Pulmonary artery endothelial cell (primary cell): ENCODE data around the gene COL4A4. TPM values are rescaled to one million over a fixed set of nuclear protein-coding genes. Genes with fewer than 3 reads are reported as not detected.
"Not testable (repeated sequence)": the region's sequence is repeated elsewhere in the genome, so short reads cannot be mapped to it uniquely, and the experiment has no call there.

Experiments
- DNase-seq: peaks from one replicate; pipeline ENCODE4 v3.0.0-alpha.2; 2011; ENCODE audit warnings: low read depth, low spot score
- total RNA-seq: library from RNA; depleted of rRNA; stranded (reverse); fragments of >200 nt; gene quantifications from 2 replicates; pipeline ENCODE4 v1.2.3, GENCODE V29; 2014

COL4A4 gene
- total RNA-seq = 0.18 and 0.99 TPM in 2 replicates

DNA sequence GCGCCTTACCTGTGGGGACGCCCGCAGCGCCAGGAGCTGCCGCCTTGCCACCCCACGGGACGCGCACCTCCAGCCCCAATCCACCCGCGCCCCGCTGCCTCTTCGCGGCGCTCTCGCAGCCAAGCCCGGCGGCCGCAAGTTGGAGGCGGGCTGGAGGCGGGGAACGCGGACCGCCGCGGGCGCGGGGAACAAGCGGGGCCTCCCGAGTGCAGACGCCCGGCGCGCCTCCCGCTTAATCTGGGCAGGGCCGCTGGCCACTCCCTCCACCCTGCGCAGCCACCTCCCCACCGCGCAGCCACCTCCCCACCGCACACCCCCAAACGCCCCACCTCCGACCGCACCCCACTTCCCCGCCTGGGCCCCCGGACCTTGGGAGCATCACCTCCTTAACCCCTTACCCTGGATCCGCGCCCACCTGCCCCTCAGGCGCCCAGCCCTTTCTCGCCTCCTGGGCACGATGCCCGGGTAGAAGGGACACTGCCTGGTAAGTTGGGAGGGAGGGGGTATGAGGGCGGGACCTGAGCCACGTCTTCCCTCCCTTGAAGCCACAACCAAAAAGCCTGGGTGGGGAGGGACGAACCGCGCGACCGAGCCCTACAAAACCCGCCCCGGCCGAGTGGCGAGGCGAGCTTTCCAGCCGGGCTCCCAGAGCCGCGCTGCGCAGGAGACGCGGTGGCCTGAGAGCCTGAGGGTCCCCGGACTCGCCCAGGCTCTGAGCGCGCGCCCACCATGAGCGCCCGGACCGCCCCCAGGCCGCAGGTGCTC, at the start of gene COL4A4, which contains the start of gene COL4A3:
TSS of gene COL4A4 (minus strand) at position 208 of the 765 bp plus-strand sequence. CDS start 16,722 bp downstream, outside the sequence.
TSS of gene COL4A3 (plus strand) at position 627 of the 765 bp plus-strand sequence. CDS start at position 730, 103 bp downstream.
- DNase-seq = no peak

GRCh38 chr2:227207573-227207972, 43.6 kb upstream of the COL4A4 start:
- DNase-seq = no peak

GRCh38 chr2:227206406-227206805, 42.4 kb upstream of the COL4A4 start:
- DNase-seq = no peak

DNA sequence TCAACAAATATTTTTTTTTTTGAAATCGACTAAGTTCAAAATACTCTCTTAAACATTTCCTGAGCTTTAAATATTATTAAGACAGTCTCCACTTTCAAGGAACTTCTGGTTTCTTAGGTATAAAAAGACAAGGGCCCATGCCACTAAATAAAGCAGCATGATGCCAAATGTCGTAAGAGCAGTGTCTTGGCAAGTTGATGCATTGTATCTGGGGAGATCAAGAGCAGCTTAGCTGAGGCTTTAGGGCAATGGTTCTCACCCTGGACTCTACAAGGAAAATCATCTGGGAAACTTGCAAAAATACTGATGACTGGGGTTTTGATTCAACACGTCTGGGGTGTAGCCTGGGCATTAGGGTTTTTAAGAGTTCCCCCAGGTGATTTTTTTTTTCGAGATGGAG, 41.7 kb upstream of the COL4A4 start:
- DNase-seq = no peak

DNA sequence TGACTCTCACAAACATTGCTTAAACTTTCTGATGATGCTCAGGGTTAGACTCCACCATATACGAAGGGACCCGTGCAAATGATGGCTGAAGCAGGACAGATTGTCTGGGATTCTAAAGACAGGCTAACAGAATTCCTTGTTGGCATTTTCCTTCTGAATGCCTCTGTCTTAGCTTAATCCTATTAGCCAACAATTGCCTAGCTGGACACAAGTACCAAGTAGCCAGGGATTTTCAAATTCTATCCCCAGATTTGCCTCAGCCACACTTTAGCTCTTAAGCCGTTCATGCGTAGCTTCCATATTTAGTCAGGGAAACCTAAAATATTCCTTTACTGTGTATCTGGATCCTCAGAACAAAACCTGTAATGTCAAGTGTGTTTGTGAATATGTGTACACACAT, 40.4 kb upstream of the COL4A4 start:
- no peak for DNase-seq

GRCh38 chr2:227201771-227202170, 37.8 kb upstream of the COL4A4 start:
- no peak for DNase-seq

DNA sequence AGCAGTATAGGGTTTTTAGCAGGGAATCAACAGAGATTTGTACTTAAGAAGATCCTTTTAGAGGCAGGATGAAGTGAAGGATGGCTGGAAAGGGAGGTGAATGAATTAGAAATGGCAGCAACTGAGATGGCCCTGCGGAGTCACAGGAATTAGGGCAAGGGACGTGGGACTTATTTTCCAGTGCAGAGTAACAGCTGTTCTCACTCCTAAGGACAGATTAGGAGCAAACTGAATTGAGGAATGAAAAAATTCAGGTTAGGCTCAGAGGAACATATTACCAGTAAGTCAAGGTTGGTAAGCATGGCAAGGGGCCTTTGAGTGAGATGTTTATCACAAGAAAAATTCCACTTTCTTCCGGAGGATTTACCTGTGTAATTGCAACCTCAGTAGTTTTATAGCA, 34.9 kb upstream of the COL4A4 start:
- no peak for DNase-seq

DNA sequence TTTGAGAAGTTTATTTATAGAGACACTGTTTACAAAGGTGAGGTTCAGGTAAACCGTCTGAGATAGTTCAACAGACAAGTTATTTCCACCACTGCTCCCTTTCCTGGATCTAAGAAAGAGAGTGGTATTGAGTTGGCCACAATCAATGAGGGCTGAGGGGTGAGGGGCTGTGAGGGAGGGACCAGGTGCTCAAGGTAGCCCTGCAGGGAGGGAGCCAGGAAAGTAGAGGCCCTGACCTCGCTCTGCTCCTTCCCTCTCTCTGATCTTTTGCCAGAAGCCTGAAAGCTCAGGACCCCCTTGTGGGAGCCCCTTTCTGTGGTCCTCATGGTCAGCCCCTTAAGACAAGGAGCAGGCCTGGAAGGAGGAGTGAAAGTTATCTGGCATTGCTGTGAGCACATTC, 30.2 kb upstream of the COL4A4 start:
- DNase-seq = no peak

DNA sequence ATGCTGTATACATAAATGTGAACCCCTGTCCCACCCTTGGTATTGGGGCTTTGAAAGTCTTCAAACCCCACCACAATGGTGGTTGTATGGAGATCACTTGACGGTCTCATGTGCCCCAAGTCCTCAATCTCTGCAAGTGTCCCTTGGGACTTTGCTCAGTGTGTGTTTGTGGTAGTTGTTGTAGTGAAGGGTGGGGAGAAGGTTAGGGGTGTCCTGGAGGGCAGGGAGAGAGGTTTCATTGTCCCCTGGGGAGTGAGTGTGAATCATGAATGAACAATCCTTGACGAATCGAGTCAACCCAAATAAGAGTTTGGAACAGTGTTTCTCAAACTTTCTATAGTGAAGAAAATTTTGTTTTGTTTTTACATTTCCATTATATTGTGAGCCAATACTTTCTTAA, 28.5 kb upstream of the COL4A4 start:
- DNase-seq = no peak

- DNase-seq = no peak
Observed at GRCh38 chr2:227191367-227191766, 27.4 kb upstream of the COL4A4 start.

GRCh38 chr2:227188292-227188691, 24.3 kb upstream of the COL4A4 start:
- no peak for DNase-seq

- DNase-seq = no peak
Observed at GRCh38 chr2:227186751-227187150, 22.7 kb upstream of the COL4A4 start.

GRCh38 chr2:227185615-227186232, 21.7 kb upstream of the COL4A4 start:
- DNase-seq = no peak

GRCh38 chr2:227183657-227184367, 19.8 kb upstream of the COL4A4 start:
- no peak for DNase-seq

- DNase-seq = no peak
Observed at GRCh38 chr2:227182765-227183164, 18.8 kb upstream of the COL4A4 start.

DNA sequence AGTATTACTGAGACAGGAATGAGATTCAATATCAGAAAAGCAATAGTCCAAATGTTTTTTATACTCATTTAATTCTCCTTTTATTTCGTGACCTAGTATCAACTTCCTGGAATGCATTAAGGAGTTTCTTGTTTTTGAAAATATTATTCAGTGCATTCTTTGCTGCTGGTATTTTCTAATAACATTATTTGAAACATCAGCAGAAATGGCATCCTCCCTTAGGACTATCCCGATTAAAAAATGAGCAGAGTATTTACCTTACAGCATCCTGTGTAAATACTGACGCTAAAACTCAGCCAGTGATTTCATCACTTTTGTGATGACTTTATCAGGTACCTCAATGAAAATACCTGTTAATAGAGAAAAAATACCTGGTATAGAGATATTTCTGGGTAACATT, 16.8 kb upstream of the COL4A4 start:
- no peak for DNase-seq

DNA sequence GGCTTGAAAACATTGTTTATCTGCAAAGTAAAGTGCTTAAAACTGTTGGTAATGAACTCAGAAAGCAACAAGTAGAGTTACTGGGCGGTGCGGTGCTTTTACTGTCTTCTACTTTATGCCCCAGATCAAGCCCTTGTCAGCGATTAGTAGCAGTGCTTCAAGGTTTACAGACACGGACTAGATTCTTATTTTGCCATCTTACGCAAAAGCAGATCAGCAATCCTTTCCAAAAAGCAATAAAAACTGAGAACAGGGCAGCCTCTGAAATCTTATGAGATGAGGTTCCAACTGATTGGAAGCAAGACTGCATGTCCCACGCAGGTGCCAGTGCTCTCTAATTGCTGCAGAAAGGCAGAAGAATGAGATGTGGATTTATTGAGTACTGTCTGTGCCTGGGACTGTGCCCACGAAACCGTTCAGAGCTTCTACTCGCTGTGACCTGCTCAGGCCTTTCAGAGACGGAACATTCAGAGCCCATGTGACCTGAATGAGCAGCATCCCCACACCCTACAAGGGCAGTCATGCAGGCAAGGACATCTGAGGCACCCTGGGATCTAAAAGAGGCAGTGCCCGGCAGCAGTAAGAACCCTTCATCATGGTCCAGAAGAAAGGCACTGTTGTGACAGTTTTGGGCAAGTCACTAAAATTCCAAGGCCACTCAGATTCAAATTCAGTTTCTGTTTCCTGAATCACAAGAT, 16.1 kb upstream of the COL4A4 start:
- no peak for DNase-seq

DNA sequence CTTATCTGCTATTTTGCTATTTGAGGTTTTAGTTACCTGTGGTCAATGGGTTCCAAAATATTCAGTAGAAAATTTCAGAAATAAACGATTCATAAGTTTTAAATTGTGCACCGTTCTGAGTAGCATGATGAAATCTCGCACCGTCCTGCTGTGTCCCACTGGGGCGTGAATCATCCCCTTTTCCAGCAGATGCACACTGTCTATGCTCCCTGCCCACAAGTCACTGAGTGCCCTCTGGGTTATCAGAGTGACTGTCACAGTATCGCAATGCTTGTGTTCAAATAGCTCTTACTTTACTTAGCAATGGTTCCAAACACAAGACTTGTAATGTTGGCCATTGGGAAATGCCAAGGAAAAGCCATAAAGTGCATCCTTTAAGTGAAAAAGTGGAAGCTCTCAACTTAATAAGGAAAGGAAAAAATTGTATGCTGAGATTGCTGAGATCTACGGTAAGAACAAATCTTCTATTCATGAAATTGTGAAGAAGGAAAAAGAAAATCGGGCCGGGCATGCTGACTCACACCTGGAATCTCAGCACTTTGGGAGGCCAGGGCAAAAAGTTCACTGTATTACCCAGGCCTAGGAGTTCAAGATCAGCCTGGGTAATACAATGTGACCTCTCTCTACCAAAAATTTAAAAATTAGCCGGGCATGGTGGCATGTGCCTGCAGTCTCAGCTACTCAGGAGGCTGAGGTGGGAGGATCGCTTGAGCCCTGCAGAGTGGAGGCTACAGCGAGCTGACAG, 13.8 kb upstream of the COL4A4 start:
- DNase-seq = no peak

GRCh38 chr2:227171779-227172178, 7.8 kb upstream of the COL4A4 start:
- not testable (repeated sequence) for DNase-seq

DNA sequence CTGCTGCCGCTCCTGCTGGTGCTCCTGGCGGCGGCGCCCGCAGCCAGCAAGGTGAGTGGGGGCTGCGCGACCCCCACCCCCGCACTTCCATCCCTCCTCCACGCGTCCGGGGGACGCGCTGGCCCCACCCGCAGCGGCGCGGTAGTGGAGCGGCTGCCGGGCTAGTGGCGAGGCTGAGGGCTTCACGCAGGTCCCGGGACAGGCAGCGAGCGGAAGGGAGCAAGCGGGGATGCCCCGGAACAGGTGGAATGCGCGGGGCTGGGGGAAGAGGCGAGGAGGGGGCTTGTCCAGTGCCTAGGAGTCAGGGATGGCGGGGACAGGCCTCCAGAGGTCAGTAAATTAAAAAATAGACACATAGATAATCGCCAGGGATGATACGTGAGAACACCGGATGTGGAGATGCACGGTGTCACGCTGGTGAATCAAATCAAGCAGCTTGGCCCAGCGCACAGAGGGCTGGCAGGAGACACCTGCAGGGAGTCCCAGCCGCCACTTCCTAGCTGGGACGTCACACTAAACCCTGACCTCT, 822 bp upstream of the COL4A4 start:
- DNase-seq = no peak
